Activated gamma-delta T cell treated with Interleukin-2 at 50 U/mL for 16 hours (primary cell): ENCODE data around the gene PALLD.
"Not testable (repeated sequence)": the region's sequence is repeated elsewhere in the genome, so short reads cannot be mapped to it uniquely, and the experiment has no call there.

Experiments
- DNase-seq: peaks from one replicate; pipeline ENCODE4 v3.0.0-alpha.2; 2020

PALLD gene

GRCh38 chr4:168498251-168498650, 1.4 kb downstream of the PALLD start:
- DNase-seq: no peak

GRCh38 chr4:168499241-168499640, 2.4 kb downstream of the PALLD start:
- DNase-seq: no peak

DNA sequence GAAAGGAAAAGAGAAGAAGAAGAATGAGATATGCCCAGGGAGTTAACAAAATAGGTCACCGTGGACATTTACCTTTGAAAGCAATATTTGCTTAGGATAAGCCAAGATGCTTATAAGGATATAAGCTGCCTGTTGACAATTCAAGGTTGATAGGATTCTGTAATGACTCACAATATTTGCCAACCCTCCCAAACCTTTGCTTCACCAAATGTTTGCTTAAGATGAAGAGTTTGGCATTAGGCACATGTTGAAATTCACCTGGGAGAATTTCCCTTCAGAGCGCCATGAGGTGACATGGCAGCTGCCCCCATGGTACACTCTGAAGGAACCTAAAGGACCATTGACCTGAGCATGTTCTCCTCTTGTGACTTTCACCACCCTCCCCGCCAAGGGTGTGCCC, 4.6 kb downstream of the PALLD start:
- no peak for DNase-seq

GRCh38 chr4:168502861-168503260, 6.0 kb downstream of the PALLD start:
- DNase-seq: no peak

DNA sequence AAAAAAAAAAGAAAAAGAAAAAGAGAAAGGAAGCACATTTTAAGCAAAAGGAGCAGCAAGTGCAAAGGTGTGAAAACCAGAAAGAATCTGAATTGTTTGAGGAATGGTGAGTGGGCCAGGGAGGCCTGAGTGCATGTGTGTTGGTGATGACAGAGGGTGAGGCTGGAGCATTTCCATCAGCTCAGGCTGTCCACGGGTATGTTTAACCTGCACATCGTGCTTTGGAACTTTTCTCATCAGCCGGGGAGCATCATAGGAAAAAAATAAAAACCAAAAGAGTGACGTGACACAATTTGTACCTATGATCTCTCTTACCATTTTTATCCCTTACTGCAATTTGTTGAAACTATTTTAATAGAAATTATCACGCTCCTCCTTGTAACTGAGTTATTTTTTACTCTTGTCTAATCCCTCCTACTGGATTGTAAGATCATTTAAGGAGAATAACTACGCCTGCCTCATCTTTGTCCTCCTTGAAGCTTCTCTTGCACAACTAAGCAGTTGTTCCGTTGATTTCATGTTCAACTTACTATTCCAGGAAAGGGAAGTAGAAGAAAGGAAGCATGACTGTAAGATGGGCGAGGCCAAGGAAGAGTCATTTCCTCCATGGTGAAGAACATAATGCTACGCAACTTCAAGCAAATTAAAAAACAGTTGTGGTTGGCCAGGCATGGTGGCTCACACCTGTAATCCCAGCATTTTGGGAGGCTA, 7.0 kb downstream of the PALLD start:
- DNase-seq: no peak

GRCh38 chr4:168504526-168504925, 7.7 kb downstream of the PALLD start:
- DNase-seq: no peak

GRCh38 chr4:168506014-168506413, 9.2 kb downstream of the PALLD start:
- DNase-seq: no peak

DNA sequence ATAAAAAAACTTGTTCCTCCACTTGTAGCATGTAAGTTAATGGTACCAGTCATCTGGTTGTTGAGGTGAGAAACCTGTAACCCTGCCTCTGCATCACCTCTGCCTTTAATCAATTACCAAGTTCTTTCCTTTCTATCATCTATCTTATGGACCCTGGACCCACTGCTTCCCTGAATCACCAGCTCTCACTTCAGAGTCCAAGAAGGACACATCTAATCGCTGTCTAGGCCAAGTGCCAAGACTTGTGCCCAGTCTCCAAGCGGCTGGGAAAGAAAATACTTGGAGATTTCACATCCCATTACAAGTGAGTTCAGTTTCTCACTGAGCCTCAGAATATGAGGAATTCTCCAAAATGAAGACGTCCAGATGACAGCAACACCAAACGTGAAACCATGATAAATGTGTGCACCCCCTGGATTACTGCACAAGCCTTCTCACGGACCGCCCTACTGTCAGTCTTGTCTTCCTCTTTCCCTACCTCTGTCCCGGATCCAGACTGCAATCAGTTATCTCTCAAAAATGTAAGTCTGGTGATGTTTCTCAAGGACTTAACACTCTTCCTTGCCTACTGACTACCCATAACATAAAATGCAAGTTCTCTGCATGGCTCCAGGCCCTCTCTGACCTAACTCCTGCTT, 10.4 kb downstream of the PALLD start:
- no peak for DNase-seq

DNA sequence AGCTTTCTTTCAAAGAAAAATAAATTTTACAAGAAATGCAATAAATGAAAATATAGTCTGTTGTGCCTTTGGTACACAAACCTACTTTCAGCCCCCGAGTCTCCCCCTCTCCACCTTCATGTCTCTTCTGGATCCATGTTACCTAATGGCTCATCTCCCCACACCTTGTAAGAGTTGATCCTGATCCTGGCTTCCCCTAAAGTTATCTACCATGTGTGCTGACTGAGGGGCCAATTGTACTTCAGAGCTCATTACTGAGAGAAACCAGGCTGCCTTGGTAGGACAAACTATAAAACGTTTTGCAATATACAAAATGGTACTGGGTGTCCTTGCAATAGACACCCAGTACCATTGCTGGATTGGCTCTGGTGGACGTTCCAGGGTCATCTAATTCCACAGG, 11.8 kb downstream of the PALLD start:
- DNase-seq: no peak

DNA sequence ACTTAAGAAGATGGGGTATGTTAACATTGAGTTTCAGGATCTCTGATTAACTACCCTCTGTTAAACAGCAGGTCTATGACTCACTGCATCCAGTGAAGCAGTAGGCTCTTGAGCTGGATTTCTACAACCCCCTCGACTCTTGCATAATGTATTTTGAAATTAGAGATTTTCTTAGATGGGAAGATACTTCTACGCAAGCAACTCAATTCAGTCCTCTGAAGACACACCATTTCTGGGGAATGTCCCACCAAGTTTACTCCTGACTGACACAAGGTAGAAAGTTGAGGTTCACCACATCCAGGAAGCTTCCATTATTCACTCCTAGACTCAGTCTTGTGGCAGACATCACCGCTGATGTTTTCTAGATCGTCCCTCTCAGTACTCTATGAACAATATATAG, 12.9 kb downstream of the PALLD start:
- no peak for DNase-seq

GRCh38 chr4:168511780-168512489, 15.1 kb downstream of the PALLD start:
- peak; percentile 59 for DNase-seq

DNA sequence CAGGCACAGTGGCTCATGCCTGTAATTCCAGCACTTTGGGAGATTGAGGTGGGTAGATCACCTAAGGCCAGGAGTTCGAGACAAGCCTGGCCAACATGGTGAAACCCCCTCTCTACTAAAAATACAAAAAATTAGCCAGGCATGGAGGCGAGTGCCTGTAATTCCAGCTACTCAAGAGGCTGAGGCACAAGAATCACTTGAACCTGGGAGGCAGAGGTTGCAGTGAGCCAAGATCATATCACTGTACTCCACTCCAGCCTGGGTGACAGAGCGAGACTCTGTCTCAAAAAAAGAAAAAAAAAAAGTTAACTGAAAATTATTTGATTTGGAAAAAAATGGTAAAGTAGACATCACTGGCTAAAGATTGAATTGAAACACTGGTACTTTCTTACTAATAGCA, 17.0 kb downstream of the PALLD start:
- not testable (repeated sequence) for DNase-seq

GRCh38 chr4:168514249-168514852, 17.5 kb downstream of the PALLD start:
- DNase-seq: no peak

DNA sequence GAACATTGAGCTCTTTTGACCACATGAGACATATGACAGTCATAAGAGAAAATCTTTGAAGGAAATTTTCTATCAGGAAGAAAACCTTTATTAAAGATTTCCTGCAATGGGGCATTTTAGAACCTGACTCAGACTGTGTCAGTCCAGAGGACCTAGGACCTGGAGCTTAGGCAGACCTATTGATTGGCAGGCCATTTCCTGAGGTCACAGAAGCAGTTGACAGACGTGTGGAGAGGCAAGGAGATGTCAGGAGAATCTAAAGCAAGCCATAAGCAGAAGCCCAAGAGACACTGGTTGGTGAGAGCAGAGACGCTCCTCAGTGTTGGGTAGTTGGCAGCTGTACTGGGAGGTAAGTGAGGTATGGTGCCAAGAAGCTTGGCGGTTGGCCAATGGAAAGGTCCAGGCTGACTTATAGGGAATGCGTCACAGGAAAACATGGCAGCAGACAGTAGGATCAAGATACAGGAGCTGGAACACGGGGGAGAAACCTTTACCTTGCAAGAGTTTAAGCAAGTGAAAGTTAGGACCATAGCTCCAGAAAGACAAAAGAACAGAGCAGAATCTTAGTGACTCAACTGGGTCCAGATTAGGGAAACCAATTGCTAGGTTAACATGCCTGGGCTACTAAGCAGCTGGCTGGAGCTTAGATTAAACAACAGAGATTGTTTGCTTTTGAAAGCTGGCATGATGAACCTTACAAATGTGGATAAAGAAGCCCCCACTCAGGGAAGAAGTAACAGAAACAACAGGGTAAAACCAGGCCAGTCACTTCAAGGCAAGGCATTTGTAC, 18.6 kb downstream of the PALLD start:
- no peak for DNase-seq

DNA sequence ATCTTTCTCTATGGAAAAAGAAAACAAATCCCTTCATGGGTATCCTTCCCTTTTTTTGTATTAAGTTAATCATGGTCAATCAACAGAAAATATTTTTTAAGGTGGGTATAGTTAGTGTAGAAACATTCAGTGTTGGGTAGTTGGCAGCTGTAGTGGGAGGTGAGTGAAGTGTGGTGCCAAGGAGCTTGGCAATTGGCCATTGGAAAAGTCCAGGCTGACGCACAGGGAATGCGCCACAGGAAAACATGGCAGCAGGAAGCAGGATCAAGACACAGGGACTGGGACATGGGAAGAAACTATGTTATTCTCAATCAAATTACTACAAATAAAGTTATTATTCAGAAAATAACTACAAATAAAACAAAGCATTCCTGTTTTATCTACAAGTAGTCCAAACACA, 20.0 kb downstream of the PALLD start:
- no peak for DNase-seq

- DNase-seq: no peak
These were observed 22.7 kb downstream of the PALLD start for GRCh38 chr4:168519576-168519975.

DNA sequence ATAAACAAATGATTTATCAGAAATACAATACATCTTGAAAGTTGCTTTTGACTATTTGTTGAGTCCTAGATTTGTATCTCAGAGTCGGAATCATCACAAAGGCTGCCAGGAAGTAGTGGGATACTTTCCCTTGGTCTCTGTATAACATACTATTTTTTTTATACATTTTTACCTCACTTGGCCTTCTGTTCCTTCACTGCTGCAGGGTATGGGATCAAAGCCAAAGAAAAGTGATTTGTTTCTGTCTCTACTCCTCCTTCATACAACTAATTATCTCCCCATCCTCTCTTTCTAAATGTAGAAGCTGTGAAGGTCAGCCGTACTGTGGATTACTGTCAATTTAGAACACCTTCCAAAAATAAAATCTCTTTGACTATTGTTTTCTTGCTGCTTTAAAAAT, 24.9 kb downstream of the PALLD start:
- no peak for DNase-seq

- no peak for DNase-seq
These were observed 25.5 kb downstream of the PALLD start for GRCh38 chr4:168522356-168522755.

GRCh38 chr4:168522829-168523489, 26.1 kb downstream of the PALLD start:
- DNase-seq: no peak

GRCh38 chr4:168524006-168524405, 27.2 kb downstream of the PALLD start:
- DNase-seq: no peak

- no peak for DNase-seq
These were observed 28.0 kb downstream of the PALLD start for GRCh38 chr4:168524897-168525296.

GRCh38 chr4:168527560-168527959, 30.7 kb downstream of the PALLD start:
- DNase-seq: no peak
